Gastroesophageal sphincter (tissue), 4 donors: ENCODE data around the gene PUS1. TPM values are rescaled to one million over a fixed set of nuclear protein-coding genes. Genes with fewer than 3 reads are reported as not detected.

Experiments
- ATAC-seq: fragments of 150-250 bp; one replicate; pipeline ENCODE4 v1.9.1; 2016; ENCODE audit warnings: mild to moderate bottlenecking, moderate library complexity
- H3K27ac ChIP-seq, 4 donors: fragments of 200-600 bp; sonication (generic) in 3 of 4; 1 replicate in 3 of 4; 2 replicates in 1 of 4; pipeline ENCODE4 v1.5.1; 2016 to 2019
- H3K27me3 ChIP-seq: fragments of 200-600 bp; sonication (generic); one replicate; pipeline ENCODE4 v1.5.1; 2019
- H3K36me3 ChIP-seq, 2 donors: fragments of 200-600 bp; sonication (generic); one replicate each; pipeline ENCODE4 v1.5.1; 2019; ENCODE audit warnings: control low read depth in 1 of 2
- H3K4me1 ChIP-seq, 3 donors: fragments of 200-600 bp; sonication (generic); 1 replicate in 2 of 3; 2 replicates in 1 of 3; pipeline ENCODE4 v1.5.1; 2016 to 2019; ENCODE audit warnings: control low read depth in 2 of 3
- H3K4me3 ChIP-seq, 2 donors: fragments of 200-600 bp; sonication (generic); one replicate each; pipeline ENCODE4 v1.5.1; 2019; ENCODE audit warnings: mild to moderate bottlenecking in 1 of 2, moderate library complexity in 1 of 2
- H3K9me3 ChIP-seq, 3 donors: fragments of 200-600 bp; sonication (generic); one replicate each; pipeline ENCODE4 v1.5.1; 2017 to 2019; ENCODE audit warnings: control low read depth in 2 of 3
- EP300 ChIP-seq: sonication (generic); formaldehyde crosslinking; IDR thresholded peaks from one replicate; pipeline ENCODE4 v1.6.1; 2017; ENCODE audit warnings: antibody characterized with exemption, mild to moderate bottlenecking
- POLR2A ChIP-seq, 2 donors: fragments of 450-650 bp; IDR thresholded peaks; one replicate each; pipeline ENCODE4 v1.6.1; 2017; ENCODE audit warnings: antibody characterized with exemption in 2 of 2, mild to moderate bottlenecking in 2 of 2, moderate library complexity in 1 of 2
- POLR2AphosphoS5 ChIP-seq: sonication (generic); formaldehyde crosslinking; IDR thresholded peaks from one replicate; pipeline ENCODE4 v1.6.1; 2017; ENCODE audit warnings: antibody characterized with exemption
- WGBS, 2 donors: methylation state at CpG; one replicate each; pipeline ENCODE4 v1.1.5; 2018; ENCODE audit warnings: low coverage in 1 of 2; 5-methylcytosine and 5-hydroxymethylcytosine counted together
- total RNA-seq, 4 donors: library from RNA; depleted of rRNA; stranded (reverse); fragments of >200 nt; gene quantifications; one replicate each; pipeline ENCODE4 v1.1.0, GENCODE V29; 2016
- TF ChIP-seq, protein P1 (sequence below), 4 experiments: fragments of 200-600 bp in 2 of 4; fragments of 450-650 bp in 2 of 4; sonication (generic) in 1 of 4; IDR thresholded peaks; one replicate each; pipeline ENCODE4 v1.5.1; 2017 to 2019; ENCODE audit warnings: antibody characterized with exemption in 4 of 4, mild to moderate bottlenecking in 2 of 4, moderate library complexity in 2 of 4

The PUS1 gene
- total RNA-seq, 4 donors from 2014 or later, result 7.2 to 28.2 (median 13.1) TPM

DNA sequence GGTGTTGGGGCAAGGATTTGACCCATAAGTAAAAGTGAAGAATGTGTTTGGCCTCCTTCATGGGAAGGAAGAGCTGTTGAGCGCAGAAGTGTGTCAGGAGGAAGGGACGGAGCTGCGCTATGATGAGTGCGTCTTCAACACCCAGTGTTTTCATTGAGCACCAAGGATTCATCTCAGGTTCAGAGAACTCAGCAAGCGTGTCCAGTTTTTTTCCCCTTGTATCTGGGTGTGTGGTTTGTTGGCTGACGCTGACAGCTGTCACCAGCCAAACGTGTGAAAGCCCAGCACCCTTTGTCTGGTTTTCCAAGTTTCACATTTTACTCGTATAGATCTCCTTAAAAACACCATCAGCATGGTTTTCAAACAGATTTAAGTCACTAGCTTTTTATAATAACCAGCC lies 33.0 kb downstream of the PUS1 start:
- peaks cover 0 to 57% (median 5%) of the 10 kb centered on the region in 3 donors for H3K4me1 ChIP-seq
- H3K27me3 ChIP-seq, result no peaks in the 10 kb centered on the region
- TF ChIP-seq POLR2A (IDR thresholded peaks at IDR 0.05) (no peak), EP300 (no peak), POLR2AphosphoS5 (no peak)
- TF ChIP-seq, protein P1, sequence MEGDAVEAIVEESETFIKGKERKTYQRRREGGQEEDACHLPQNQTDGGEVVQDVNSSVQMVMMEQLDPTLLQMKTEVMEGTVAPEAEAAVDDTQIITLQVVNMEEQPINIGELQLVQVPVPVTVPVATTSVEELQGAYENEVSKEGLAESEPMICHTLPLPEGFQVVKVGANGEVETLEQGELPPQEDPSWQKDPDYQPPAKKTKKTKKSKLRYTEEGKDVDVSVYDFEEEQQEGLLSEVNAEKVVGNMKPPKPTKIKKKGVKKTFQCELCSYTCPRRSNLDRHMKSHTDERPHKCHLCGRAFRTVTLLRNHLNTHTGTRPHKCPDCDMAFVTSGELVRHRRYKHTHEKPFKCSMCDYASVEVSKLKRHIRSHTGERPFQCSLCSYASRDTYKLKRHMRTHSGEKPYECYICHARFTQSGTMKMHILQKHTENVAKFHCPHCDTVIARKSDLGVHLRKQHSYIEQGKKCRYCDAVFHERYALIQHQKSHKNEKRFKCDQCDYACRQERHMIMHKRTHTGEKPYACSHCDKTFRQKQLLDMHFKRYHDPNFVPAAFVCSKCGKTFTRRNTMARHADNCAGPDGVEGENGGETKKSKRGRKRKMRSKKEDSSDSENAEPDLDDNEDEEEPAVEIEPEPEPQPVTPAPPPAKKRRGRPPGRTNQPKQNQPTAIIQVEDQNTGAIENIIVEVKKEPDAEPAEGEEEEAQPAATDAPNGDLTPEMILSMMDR (IDR thresholded peaks at IDR 0.05), result no peak
- H3K27ac ChIP-seq, result no peak overlapping the region
- no peak for ATAC-seq
- H3K36me3 ChIP-seq, result peaks cover 0 to 26% of the 10 kb centered on the region in 2 donors
- 17 to 83% methylated on average over 1 to 8 of the region's 8 CpGs for WGBS, 2 donors
- no peak overlapping the region for H3K4me3 ChIP-seq
- no peaks in the 10 kb centered on the region for H3K9me3 ChIP-seq

DNA sequence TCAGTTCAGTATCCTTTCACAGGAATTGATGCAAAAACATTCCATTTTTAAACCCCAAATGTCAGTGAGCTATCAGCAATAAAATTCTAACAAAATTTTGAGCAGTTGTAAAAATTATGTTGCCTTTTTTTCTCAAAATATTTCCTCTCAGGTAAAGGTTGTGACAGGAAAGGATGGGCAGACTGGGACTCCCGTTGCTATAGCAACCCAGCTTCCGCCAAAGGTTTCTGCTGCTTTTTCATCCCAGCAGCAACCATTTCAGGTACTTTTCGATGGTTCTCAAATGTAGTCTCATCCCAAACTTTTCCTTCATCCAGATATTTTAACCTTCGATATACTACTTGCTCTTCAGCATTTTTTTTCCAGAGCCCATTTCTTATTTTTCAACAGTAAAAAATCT lies 34.3 kb downstream of the PUS1 start:
- TF ChIP-seq EP300 (no peak), POLR2A (IDR thresholded peaks at IDR 0.05) (no peak), POLR2AphosphoS5 (no peak)
- TF ChIP-seq, protein P1 (IDR thresholded peaks at IDR 0.05), result no peak
- WGBS, 2 donors, result 77 to 86% methylated on average over 3 to 4 of the region's 4 CpGs
- ATAC-seq, result no peak
- no peaks in the 10 kb centered on the region for H3K9me3 ChIP-seq
- H3K27me3 ChIP-seq, result no peaks in the 10 kb centered on the region
- no peak overlapping the region for H3K27ac ChIP-seq
- peaks cover 0 to 47% (median 5%) of the 10 kb centered on the region in 3 donors for H3K4me1 ChIP-seq
- peaks cover 0 to 26% of the 10 kb centered on the region in 2 donors for H3K36me3 ChIP-seq
- H3K4me3 ChIP-seq, result no peak overlapping the region

DNA sequence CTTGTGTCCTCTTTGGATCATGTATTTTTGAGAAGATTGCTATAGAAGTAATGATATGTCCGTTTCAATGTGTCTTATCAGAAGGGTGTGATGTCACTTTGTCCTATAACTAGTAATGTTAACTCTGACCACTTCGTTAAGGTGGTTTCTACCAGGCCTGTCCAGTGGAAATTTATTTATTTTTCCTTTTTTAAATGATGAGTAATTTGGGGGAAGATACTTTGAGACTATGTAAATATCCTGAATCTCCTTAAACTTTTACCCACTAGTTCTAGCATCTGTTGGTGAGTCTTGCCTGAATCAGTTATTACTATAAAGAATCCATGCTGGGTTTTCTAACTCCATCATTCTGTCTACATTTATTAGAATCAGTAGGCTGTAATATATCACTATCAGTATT lies 36.0 kb downstream of the PUS1 start:
- Histone ChIP-seq H3K4me1 (peaks cover 0 to 36% (median 0%) of the 10 kb centered on the region in 3 donors), H3K9me3 (no peaks in the 10 kb centered on the region), H3K27ac (no peak overlapping the region), H3K4me3 (no peak overlapping the region), H3K27me3 (no peaks in the 10 kb centered on the region), H3K36me3 (peaks cover 0 to 24% of the 10 kb centered on the region in 2 donors)
- ATAC-seq, result no peak
- no peak for TF ChIP-seq POLR2AphosphoS5
- TF ChIP-seq POLR2A (IDR thresholded peaks at IDR 0.05), result no peak
- TF ChIP-seq EP300, result no peak
- TF ChIP-seq, protein P1 (IDR thresholded peaks at IDR 0.05), result no peak
- WGBS, 2 donors, result 78 to 83% methylated on average over 2 of the region's 2 CpGs

DNA sequence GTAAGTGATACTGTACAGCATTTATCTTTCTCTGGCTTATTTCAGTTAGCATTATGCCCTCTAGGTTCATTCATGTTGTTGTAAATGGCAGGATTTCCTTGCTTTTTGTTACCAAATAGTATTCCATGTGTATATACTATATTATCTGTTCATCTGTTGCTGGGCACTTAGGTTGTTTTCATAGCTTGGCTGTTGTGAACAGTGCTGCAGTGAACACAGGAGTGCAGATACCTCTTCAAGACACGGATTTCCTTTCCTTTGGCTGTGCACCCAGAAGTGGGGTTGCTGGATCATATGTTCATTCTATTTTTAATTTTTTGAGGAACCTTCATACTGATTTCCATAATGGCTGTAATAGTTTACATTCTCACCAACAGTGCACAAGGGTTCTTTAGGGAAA lies 42.1 kb downstream of the PUS1 start:
- H3K27ac ChIP-seq, result no peak overlapping the region
- no peak for ATAC-seq
- peaks cover 0 to 6% of the 10 kb centered on the region in 2 donors for H3K36me3 ChIP-seq
- H3K4me1 ChIP-seq, result peaks cover 0 to 24% (median 0%) of the 10 kb centered on the region in 3 donors
- no peaks in the 10 kb centered on the region for H3K27me3 ChIP-seq
- no peaks in the 10 kb centered on the region for H3K9me3 ChIP-seq
- 22 to 31% methylated on average over 1 of the region's 1 CpG for WGBS, 2 donors
- no peak for TF ChIP-seq POLR2A (IDR thresholded peaks at IDR 0.05)
- no peak for TF ChIP-seq POLR2AphosphoS5
- H3K4me3 ChIP-seq, result no peak overlapping the region

DNA sequence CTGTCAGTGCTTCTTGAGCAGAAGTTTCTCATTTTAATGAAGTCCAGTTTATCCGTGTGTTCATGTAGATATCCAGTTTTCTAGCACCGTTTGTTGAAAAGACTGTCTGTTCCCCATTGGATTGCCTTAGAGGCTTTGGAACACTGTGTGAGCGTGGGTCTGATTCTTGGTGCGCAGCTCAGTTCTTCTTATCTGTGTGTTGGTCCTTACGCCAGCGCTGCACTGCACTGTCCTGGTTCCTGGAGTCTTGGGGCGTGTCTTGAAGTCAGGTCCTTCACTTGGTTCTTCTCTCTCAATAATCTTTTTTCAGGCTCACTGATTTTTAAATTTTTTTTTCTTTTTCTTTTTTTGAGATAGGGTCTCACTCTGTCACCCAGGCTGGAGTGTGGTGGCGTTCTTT lies 46.2 kb downstream of the PUS1 start:
- H3K4me3 ChIP-seq, result no peak overlapping the region
- WGBS, 2 donors, result 92 to 100% methylated on average over 7 of the region's 8 CpGs
- H3K9me3 ChIP-seq, result no peaks in the 10 kb centered on the region
- ATAC-seq, result no peak
- H3K36me3 ChIP-seq, result peaks cover 0 to 14% of the 10 kb centered on the region in 2 donors
- peaks cover 0 to 13% (median 0%) of the 10 kb centered on the region in 3 donors for H3K4me1 ChIP-seq
- TF ChIP-seq, protein P1 (IDR thresholded peaks at IDR 0.05), result no peak
- TF ChIP-seq POLR2AphosphoS5, result no peak
- no peak for TF ChIP-seq POLR2A (IDR thresholded peaks at IDR 0.05)
- no peak for TF ChIP-seq EP300
- no peaks in the 10 kb centered on the region for H3K27me3 ChIP-seq
- no peak overlapping the region for H3K27ac ChIP-seq
